ENCODE results near the gene PRDM15.

Gene PRDM15

GRCh38 chr21:41772351-41773080 is 106.6 kb downstream of the PRDM15 start:
- Mint-ChIP-seq H3K9me3 (no peaks in the 10 kb centered on the region), H3K27ac (no peak overlapping the region), H3K4me3 (no peak overlapping the region), H3K36me3 (no peaks in the 10 kb centered on the region), H3K4me1 (peaks cover 22% of the 10 kb centered on the region)
- no peak for ATAC-seq
- no peak for DNase-seq (ENCODE audit: low spot score in 2 of 2)

DNA sequence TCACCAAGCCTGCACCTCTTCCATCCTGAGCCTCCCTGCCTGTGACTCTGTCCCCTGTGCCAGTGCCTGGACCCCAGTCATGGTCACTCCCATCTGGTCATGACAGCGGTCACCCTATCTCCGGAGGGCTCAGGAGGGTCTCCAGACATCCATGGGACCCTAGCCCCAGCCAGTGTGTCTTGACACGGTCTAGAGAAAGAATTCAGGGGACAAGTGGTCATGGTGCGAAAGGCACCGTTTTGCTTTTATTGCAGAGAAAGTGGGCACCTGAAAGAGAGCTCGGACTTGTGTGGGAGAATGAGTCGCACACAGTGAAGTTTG is 107.6 kb downstream of the PRDM15 start:
- ATAC-seq = no peak
- Mint-ChIP-seq H3K4me3 (no peak overlapping the region), H3K9me3 (no peaks in the 10 kb centered on the region), H3K36me3 (no peaks in the 10 kb centered on the region), H3K4me1 (peaks cover 29% of the 10 kb centered on the region), H3K27ac (no peak overlapping the region)
- DNase-seq (ENCODE audit: low spot score in 2 of 2) = no peak

- H3K4me3 Mint-ChIP-seq = no peak overlapping the region
- no peak overlapping the region for H3K27ac Mint-ChIP-seq
- H3K36me3 Mint-ChIP-seq = no peaks in the 10 kb centered on the region
- ATAC-seq = no peak
- peaks cover 29% of the 10 kb centered on the region for H3K4me1 Mint-ChIP-seq
- DNase-seq (ENCODE audit: low spot score in 2 of 2) = no peak
- H3K9me3 Mint-ChIP-seq = no peaks in the 10 kb centered on the region
These were observed 108.1 kb downstream of the PRDM15 start for GRCh38 chr21:41770901-41771624.

- H3K27ac Mint-ChIP-seq = no peak overlapping the region
- H3K4me3 Mint-ChIP-seq = no peak overlapping the region
- ATAC-seq = no peak
- H3K36me3 Mint-ChIP-seq = no peaks in the 10 kb centered on the region
- H3K4me1 Mint-ChIP-seq = peaks cover 29% of the 10 kb centered on the region
- H3K9me3 Mint-ChIP-seq = no peaks in the 10 kb centered on the region
- no peak for DNase-seq (ENCODE audit: low spot score in 2 of 2)
These were observed 109.2 kb downstream of the PRDM15 start for GRCh38 chr21:41769933-41770332.

DNA sequence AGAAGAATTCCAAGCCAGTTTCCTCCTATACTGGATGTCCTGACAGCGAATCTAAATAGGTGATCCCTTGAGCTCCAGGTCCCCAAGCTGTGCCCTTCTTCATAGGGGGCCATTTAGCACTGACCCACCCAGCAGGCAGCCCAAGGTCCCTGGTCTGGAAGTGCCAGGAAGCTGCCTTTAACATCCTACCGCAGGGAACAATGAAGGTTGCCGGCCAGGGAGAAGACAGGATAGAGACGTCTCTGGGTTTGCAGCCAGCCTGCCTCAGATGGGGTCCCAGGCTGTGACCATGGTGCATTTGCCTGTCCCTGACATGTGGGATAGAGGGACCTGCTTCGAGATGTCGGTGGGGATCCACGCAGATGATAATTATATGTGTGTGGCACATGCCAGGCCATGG is 109.6 kb downstream of the PRDM15 start:
- DNase-seq (ENCODE audit: low spot score in 2 of 2) (no peak), ATAC-seq (no peak)
- H3K9me3 Mint-ChIP-seq = no peaks in the 10 kb centered on the region
- no peak overlapping the region for H3K4me3 Mint-ChIP-seq
- peaks cover 29% of the 10 kb centered on the region for H3K4me1 Mint-ChIP-seq
- H3K27ac Mint-ChIP-seq = no peak overlapping the region
- H3K36me3 Mint-ChIP-seq = no peaks in the 10 kb centered on the region

DNA sequence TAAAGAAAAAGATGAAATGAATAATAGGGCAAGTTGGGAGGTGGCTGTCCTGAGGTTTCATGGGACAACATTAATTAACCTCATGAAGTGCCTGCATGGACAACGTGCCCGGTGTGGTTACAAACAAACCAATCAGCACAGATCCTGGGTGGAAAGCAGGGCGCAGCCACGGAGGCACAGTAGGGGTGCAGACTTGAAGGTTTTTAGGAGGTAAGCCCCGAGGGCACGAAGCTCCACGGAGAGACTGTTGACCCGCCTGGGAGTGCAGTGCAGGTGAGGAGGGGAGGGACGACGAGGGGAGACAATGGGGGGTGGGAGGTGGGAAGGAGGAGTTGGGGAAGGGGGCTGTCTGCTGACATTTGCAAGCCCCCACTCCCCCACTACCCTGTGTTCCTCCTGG is 110.0 kb downstream of the PRDM15 start:
- Mint-ChIP-seq H3K36me3 (no peaks in the 10 kb centered on the region), H3K9me3 (no peaks in the 10 kb centered on the region), H3K27ac (no peak overlapping the region), H3K4me3 (peak overlapping the region; percentile 70), H3K4me1 (peaks cover 29% of the 10 kb centered on the region)
- no peak for ATAC-seq
- no peak for DNase-seq (ENCODE audit: low spot score in 2 of 2)

GRCh38 chr21:41768437-41769042 is 110.6 kb downstream of the PRDM15 start:
- H3K27ac Mint-ChIP-seq = no peak overlapping the region

DNA sequence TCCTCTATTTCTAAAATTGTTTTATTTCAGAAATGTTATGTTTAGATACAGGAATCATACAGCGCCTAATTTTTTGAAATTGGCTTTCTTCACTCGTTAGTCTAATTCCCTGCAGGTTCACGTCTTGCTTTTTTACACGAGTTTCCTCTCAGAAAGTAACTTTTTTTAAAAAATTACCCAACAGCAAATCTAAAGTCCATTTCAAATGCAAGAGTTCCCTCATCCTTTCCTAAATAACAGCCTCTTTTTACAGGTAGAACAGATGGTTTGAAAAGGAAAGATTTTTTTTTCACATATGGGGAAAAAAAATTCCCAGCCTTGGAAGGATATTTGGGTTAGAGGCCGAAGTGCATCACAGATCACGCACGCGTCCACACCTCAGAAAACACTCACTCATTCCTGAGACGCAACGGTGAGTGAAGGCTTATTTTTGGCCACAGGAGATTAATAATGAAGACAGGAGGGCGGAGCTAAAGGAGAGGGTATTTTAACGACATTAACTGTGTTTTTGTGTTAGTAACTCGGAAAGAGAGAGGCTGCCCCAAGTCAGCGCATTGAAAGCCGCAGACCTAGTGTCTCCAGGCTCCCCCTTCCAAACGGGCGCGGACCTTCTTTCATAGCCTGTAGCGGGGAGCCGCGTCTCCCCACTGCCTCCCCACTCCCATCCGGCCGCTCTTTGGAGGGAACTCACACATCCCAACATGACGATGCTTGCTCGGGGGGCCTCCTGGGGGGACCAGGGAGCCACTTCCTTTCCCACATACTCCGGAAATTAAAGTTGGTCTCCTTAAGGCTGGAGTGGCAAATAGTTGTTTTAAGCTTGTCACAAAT is 111.3 kb downstream of the PRDM15 start:
- Mint-ChIP-seq H3K27ac (no peak overlapping the region), H3K4me1 (peaks cover 29% of the 10 kb centered on the region), H3K36me3 (no peaks in the 10 kb centered on the region), H3K9me3 (no peaks in the 10 kb centered on the region), H3K4me3 (peak overlapping the region; percentile 70)
- DNase-seq (ENCODE audit: low spot score in 2 of 2) (no peak), ATAC-seq (no peak)

More at GRCh38 chr21:41768437-41769042, 110.6 kb downstream of the PRDM15 start:
- ATAC-seq (peak; percentile 31), DNase-seq (ENCODE audit: low spot score in 2 of 2) (no peak)
- H3K9me3 Mint-ChIP-seq = no peaks in the 10 kb centered on the region
- peak overlapping the region; percentile 70 for H3K4me3 Mint-ChIP-seq
- H3K4me1 Mint-ChIP-seq = peaks cover 29% of the 10 kb centered on the region
- H3K36me3 Mint-ChIP-seq = no peaks in the 10 kb centered on the region

DNA sequence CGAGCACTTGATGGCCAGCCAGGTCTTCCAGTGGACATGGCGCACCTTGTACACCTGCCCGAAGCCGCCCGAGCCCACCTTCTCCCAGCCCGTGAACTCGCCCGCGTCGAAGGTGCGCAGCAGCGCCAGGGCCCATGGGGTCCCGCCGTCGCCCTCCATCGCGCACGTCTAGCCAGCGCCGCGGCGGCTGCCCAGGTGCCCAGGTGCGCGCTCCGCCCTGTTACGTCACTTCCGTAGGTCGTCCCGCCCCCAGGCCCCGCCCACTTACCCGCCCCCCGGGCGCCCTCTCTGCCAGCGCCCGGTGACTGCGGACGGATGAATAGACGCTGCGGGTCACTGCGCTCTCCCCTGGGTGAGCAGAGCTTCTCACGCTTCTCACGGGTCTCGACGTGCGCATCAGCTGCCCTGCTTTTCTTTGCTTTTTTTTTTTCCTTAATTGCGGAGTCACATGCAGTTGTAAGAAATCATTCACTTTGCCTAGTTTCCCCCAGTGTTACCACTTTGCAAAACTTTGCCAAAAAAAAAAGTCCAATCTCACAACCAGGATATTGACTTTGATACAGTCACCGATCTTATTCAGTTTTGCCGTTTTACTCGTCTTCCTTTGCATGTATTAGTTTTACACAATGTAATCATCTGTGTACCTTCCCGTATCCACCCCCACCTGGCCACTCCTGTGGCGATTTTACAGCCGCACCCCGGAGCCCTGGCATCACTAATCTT is 112.1 kb downstream of the PRDM15 start, which contains the start of gene RIPK4:
Gene RIPK4, minus strand, starts transcription at position 170 of the 723 bp plus-strand sequence. Its CDS starts 11 bp downstream, at position 159.
- peak; percentile 66 for ATAC-seq
- H3K9me3 Mint-ChIP-seq = no peaks in the 10 kb centered on the region
- H3K27ac Mint-ChIP-seq = no peak within 1 kb of the TSS
- H3K36me3 Mint-ChIP-seq = no peaks in the 10 kb centered on the region
- H3K4me1 Mint-ChIP-seq = peaks cover 29% of the 10 kb centered on the region
- peak in 1 of 2 donors; percentile 58 for DNase-seq (ENCODE audit: low spot score in 2 of 2)
- peak within 1 kb of the TSS; percentile 70 for H3K4me3 Mint-ChIP-seq

- Mint-ChIP-seq H3K36me3 (no peaks in the 10 kb centered on the region), H3K9me3 (no peaks in the 10 kb centered on the region), H3K4me1 (peaks cover 32% of the 10 kb centered on the region), H3K4me3 (no peak overlapping the region), H3K27ac (no peak overlapping the region)
- DNase-seq (ENCODE audit: low spot score in 2 of 2) (no peak), ATAC-seq (no peak)
These were observed 112.9 kb downstream of the PRDM15 start for GRCh38 chr21:41765973-41766882.

DNA sequence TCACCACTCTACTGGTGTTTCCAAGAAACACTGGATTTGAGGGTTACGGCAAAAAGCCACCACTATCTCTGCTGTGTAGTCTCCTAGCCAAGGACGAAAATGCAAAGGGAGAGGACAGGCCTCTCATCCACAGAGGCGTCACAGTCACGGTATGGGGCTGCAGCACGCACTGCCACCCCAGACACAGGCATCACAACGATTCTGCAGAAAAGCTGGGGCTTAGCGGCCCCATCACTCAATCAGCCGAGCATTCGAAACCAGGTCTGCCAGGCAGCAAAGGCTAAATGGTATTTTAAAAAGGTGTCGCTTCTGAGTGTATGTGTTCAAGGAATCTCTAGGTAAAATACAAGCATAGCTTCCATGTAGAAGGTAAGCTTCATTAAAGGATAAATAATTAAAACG is 113.7 kb downstream of the PRDM15 start:
- Mint-ChIP-seq H3K36me3 (no peaks in the 10 kb centered on the region), H3K27ac (no peak overlapping the region), H3K4me3 (no peak overlapping the region), H3K9me3 (no peaks in the 10 kb centered on the region), H3K4me1 (peaks cover 36% of the 10 kb centered on the region)
- DNase-seq (ENCODE audit: low spot score in 2 of 2) = no peak
- no peak for ATAC-seq

DNA sequence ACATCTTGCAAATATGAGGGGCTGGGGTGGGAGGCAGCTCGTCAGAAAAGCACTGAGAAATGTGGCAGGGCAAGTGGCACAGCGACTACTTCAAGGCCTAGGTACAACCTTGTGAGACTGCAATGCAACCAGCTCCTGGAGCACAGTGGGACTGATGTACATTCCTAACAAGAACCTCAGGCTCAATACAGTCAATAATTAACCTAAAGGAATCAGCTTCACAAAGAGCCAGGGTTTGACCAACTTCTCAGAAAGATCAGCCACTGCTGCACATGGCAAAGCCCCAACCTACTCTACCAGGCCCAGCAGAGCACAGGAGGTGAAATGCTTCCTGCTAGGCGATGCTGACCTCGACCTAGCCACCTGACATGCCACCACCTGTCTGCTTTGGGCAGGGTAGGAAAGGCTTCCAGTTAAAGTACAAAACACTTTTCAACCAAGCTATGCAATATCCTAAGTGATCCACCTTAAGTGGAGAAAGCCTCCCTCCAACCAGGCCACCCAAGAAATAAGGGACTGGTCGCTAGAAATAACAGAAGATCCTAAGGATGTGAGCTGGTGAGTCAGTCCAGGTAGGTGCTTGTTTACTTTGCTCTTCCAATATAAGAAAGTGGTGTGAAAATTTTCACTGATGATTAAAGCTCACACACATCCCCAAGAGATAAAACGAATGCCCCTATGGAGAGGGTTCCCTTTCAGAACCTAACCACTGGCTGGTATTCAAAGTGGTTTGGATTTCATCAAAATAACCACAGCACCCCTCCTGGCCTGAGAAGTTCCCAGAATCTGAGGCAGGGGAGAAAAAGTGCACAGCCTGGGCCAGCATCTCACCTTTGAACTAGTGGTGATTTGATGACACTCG is 114.4 kb downstream of the PRDM15 start:
- ATAC-seq (no peak), DNase-seq (ENCODE audit: low spot score in 2 of 2) (no peak)
- H3K4me3 Mint-ChIP-seq = no peak overlapping the region
- H3K9me3 Mint-ChIP-seq = no peaks in the 10 kb centered on the region
- peaks cover 36% of the 10 kb centered on the region for H3K4me1 Mint-ChIP-seq
- H3K27ac Mint-ChIP-seq = no peak overlapping the region
- H3K36me3 Mint-ChIP-seq = no peaks in the 10 kb centered on the region

DNA sequence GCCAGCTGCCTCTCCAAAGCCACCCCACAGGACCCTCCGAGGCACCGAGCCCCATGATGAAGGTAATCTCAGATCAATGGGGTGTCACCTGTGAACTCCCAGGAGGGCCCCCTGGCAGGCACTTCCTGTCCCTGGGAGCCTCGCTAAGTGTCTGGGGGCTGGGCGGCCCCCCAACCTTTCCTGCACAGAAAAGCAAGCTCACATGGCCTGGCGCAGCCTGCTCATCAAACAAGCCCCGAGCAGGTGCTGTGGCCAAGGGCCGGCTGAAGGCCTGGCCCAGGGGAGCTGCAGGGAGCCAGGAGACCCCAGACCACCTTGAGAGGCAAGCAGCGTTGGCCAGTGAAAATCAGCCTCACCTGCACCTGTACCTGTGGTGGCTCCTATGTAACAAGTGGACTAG is 115.1 kb downstream of the PRDM15 start:
- Mint-ChIP-seq H3K4me3 (no peak overlapping the region), H3K36me3 (no peaks in the 10 kb centered on the region), H3K9me3 (no peaks in the 10 kb centered on the region), H3K4me1 (peaks cover 29% of the 10 kb centered on the region), H3K27ac (no peak overlapping the region)
- DNase-seq (ENCODE audit: low spot score in 2 of 2) (no peak), ATAC-seq (no peak)

All from stimulated activated effector memory CD8-positive, alpha-beta T cell treated with anti-CD3 and anti-CD28 coated beads, Interleukin-12 subunit alpha, Interleukin-12 subunit beta, amount 100 ng/mL, for 72 hours (primary cell).